Amniotic epithelial cell (primary cell): ENCODE data around the gene SSTR5.

Experiments used
- DNase-seq: peaks from one replicate; pipeline ENCODE4 v3.0.0-alpha.2; 2010; ENCODE audit warnings: low read depth

Gene SSTR5

DNA sequence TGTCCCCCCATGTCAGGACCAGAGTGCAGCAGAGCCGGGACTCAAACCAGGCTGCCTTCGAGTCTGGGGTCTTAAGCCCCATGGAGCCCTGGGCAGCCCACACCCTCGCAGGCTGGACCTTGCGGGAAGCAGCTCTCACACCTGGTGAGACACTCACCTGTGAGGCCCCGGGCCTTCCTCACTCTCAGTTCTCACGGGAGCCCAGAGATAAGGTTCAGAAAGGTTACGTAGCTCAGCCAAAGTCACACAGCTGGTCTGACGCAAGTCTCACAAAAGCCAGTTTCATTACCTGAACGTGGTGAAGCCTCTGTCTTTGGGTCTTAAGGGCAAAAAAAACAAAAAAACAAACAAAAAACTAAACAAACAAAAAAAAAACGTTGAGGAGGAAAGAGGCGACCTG lies 32.8 kb upstream of the SSTR5 start:
- no peak for DNase-seq

DNA sequence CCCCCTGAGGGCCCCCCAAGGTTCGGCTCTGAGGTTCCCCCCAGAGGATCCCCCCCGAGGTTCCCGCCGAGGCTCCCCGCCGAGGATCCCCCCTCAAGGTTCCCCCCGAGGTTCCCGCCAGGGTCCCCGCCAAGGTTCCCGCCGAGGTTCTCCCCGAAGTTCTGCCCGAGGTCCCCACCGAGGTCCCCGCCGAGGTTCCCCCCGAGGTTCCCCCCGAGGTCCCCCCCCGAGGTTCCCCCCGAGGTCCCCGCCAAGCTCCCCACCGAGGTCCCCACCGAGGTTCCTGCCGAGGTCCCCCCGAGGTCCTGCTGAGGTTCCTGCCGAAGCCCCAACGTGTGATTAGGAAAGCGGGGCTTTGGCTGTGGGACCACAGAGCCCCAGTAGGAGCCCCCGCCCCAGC lies 32.2 kb upstream of the SSTR5 start:
- DNase-seq, result no peak

DNA sequence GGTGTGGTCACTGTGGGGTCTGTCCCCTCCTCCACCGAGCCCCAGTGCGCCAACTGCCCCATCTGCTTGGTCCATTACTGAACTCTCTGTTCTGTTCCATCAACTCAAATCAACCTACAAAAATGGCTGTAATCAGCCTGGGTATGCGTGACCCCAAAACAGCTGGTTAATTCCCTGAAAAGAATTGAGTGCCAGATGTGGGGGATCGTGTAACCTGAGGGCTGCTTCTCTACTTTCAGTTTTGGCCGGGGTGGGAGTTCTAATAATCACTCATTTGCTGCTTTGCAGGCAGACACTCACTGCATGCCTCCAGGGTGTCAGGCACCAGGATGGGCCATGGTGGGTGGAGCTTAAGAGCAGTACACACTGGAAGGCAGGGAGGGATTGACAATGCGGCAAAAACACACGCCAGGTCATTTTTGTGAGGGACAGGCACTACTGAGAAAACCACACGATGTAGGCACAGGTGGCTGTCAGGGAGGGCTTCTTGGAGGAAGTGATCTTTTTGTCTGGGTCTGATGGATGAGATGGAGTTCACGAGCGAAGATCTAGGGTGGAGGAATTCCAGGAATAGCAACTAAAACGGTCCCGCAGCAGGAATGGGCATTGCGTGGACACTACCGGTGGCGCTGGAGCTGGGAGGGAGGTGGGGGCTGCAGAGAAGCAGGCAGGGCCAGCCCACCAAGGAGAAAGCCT lies 30.4 kb upstream of the SSTR5 start:
- no peak for DNase-seq

DNA sequence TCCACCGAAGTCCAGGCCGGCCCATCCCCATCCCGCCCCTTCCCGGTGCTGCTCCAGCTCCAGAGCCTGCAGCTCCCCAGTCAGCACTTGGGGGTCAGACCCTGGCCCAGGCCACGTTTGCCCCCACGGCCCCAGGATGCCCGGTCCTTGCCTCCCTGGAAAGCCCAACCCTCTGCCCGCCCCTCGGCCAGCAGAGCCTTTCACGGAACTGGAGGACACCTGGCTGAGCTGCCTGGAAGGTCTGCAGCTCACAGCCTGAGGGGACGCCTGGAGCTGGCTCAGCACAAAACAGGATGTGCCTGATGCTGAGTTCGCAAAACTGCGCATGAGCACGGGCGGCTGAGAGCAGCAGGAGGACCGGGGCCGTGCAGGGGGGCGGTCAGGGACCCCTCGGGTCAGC lies 29.7 kb upstream of the SSTR5 start:
- DNase-seq, result no peak

DNA sequence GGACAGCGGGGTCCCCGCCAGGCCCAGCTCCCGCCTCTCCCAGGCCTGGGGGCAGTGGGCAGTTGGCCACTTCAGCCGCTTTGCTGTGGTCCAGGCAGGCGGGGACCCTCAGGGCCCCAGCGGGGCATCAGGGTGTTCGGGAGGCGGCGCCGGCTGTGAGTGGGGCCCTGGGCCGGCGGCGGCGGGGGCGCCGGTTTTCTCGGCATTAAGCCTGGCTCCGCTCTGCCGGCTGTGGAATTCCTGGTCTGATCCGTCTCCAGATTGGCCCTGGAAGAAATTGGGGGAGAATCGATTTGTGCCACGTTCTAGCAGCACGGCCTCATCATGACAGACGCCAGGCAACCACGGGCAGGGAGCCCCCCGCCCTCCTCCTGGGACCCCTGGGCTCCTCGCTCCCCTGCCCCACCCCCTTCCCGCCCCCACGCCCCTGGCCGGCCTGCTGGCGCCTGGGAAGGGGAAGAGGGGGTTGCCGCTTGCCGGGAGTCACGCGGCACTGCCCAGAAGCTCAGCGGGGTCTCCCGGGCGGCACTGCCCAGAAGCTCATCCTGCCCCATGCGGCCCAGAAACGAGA lies 28.6 kb upstream of the SSTR5 start:
- DNase-seq, result no peak

DNA sequence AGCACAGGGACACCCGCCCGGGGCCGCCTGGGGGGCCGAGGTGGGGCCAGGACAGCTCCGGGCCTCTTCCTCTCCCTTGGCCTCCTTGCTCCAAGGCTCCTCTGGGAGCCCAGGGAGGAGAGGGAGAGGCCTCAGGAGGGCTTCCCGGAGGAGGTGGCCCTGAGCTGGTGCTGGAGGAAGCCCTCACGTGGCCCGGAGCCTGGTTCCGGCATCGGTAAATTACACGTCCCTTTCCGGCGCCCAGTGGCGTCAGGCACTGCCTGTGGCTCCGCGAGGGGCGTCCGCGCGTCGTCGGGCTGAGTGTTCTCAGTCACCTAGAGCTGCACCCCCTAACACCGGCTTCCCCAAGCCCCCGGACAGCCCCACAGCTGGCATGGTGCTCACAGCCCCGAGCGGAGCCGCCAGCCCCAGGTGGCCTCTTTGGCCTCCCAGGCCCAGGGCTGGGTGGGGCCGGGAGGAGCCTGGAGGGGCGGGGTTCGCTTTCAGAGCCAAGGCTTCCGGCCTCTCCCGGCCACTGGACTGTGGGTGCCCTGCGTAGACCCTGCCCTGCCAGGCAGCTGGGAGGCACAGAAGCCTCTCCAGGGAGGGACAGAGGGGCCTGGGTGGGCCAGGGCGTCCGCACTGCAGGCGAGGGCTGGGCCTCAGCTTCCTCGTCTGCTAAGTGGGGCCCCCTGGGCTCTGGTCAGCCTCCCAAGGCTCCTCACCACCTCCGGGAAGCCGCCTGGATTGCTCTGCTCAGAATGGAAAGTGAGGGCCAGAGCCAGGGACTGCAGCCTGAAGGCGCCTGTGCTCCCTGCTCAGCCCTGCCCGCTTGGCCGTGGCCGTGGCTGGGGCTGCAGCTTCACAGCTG lies 27.9 kb upstream of the SSTR5 start:
- DNase-seq, result no peak

DNA sequence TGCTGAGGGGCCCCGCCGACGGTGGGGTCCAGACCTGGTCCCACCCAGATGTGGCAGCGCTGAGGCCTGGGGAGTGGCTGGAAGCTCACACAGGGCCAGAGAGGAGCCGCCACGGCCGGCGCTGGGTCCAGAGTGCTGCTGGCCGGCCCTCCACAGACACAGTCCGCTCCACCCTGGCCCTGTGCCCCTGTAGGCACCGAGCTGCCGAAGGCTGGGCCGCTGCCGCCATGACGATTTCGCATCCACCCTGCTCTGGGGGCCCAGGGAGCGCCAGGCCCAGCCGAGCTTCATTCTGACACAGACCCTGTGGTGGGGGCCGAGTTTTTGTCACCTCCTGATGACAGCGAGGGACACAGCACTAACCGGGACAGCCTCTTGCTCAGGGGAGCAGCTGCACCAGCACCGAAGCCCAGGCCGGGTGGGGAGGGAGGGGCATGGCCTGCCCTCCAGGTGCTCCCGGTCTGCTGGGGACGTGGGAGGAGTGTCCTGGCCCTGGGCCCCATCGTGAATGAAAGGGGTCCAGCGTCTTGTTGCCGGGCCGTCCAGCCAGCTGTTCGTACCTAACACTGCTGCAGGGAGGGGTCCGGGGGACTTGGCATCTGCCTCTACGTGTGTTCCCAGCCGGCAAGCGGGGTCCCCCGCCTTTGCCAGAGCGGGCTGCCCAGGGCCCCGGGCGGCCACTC lies 27.1 kb upstream of the SSTR5 start:
- DNase-seq, result no peak

DNA sequence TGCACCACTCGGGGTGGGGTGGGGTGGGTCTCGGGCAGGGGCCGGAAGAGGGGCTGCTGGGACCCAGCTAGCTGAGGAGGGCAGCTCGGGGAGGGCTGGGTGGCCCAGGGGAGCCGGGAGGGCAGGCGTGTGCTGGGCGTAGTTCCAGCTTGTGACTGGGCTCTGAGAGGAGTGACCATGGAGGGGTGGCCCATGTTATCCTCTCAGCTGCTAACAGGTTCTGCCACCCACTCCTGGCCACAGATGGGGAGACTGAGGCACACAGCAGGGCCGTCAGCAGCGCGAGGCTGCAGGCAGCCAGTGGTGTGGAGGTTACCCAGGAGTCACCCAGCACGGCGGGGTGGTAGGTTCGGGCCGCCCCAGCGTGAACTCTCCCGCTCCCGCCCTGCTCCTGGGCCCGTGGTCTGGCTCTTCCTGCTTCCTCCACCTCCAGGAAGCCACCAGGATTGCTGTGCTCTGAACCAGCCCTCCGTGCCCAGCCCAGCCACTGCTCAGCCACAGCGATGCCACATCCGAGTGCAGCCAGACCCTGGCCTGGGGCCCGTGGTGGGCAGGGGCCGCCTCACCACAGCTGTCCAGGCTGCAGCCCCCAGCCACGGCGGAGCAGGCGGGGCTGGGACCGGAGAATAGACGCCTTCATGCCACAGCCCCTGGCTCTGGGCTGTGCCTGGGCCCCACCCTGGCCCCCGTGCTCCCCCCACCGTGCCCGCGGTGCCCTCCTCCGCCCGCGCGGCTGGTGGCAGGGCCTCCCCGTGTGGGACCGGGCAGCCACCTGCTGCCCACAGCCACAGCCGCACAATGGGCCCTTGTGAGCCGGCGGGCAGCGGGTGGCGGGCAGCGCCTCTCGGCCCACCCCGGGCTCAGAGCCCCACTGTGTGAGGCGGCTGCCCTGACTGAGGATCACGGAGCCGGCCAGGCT lies 26.3 kb upstream of the SSTR5 start:
- DNase-seq, result no peak

DNA sequence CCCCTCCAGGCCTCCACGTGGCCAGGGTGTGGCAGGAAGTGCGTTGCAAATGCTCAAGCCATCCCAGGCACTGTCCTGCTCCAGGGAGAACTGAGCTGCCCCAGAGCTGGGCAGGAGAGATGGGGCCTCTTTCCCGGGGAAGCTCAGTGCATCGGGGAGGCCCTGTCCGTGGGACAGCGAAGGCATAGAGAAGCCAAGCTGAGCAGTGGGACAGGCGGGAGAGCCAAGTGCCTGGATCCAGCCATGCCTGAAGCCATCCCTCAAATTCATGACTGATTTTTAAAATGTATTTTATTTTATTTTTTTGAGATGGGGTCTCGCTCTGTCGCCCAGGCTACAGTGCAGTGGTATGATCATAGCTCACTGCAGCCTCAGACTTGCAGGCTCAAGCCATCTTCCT lies 25.4 kb upstream of the SSTR5 start:
- DNase-seq, result no peak

DNA sequence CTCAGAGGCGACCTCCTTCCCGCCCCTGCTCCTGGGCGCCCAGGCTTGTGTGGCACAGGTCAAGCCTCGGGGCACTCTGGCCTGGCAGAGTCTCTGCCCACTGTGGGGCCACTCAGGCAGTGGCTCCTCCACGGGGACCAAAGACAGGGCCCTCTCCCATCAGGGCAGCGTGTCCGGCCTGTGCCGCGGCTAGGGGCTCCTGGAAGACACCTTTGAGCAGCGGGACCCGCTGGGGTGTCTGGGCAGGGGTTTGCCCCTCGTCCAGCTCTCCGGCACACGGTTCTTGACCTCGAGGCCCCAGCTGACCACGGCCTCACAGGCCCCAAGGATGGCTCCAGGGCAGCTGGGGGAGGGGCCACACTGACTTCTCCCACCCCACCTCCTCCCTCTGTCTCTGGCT lies 24.7 kb upstream of the SSTR5 start:
- DNase-seq, result no peak

DNA sequence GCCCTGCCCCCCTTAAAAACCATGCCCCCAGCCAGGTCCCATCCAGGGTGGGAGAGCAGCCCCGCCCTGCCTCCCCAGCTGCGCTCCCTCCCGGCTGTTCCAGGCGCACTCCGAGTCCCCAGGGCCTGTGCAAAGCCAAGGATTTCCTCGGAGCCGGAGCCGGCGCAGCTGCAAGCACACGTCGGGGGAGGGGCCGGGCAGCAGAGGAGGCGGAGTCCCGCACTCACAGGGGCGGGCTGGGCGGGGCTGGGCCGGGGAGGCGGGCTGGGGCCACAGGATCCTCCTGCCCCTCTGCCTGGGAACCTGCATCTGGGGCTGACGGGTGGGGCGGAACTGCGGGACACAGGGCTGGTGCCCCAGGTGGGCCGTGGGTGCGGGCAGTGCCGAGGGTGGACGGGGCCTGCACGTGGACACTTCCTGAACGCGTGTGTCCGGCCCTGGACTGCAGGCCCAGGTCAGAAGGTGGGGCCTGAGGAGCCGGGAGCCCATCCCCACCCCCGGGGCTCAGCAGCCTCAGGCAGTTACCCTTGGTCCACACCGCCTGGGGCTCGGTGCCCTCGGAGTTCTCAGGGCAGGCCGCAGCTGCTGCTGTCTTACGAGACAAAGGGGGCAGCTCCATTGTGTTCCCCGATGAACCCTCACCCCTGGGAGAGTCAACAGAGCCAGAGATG lies 24.0 kb upstream of the SSTR5 start:
- DNase-seq, result no peak

DNA sequence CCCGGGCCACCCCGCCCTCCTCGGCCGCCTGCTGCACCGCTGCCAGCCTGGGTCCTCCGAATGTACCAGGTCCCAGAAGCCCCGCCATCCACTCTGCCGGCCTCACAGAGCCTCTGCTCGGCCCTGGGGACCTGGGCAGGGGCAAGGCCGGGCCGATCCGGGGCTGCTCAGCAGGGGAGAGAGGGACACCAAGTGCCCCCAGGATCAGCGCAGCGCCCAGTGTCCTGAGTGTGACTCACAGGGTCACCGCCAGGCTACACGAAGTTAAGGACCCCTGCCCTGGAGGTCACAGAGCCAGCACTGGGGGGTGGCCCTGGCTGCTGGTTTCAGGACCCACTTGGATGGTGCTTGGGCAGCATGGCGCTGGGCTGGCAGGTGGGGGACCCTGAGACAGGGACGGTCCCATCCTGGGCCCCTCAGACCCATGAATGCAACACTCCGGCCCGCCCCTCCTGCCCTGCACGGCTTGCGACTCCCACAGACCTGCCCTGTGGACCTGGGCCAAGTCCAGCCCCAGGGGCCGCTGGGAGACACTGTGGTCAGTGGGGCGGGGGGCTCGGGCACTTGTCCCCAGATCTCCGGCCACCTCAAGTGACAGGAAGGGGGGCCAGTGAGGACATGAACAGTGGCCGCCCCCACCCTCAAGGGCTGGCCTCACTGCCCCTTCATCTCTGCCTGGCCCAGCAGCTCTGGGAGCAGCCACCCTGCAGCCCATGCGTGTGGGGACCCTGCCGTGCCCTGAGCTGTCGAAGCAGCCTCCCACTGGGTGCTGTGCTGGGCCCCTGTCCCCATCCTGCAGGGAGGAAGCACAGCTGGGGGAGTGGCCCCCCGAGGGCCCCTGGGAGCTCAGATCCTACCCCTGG lies 23.2 kb upstream of the SSTR5 start:
- DNase-seq, result no peak

DNA sequence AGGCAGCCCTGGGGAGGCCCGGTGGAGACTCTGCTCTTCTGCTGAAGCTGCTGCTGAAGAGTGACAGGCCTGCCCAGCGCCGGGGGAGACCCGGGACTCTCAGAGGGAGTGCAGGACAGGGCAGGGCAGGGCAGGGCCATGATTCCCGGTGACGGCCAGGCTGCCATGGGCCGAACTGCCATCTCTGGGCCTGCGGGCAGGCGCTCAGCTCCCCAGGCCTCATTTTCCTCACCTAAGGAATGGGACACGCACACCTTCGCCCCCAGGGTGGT lies 22.6 kb upstream of the SSTR5 start:
- no peak for DNase-seq

DNA sequence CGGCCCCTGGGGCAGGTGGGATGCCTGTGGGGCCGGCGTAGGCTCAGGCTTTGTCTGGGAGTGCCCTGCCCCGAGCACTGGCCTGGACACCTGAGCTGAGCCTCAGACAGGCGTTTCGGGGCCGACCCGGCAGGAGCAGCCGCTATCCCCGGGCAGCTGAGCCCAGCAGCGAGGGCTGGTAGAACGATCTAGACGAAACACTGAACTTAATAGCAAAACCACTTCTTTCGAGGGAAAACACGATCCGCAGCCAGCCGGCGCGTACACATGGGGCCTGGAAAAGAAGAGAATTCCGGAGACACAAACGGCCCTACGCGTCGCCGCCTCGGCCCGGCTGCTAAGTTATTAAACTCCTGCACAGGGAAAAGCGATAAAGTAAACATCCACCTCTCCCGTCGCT lies 22.0 kb upstream of the SSTR5 start:
- DNase-seq, result no peak

DNA sequence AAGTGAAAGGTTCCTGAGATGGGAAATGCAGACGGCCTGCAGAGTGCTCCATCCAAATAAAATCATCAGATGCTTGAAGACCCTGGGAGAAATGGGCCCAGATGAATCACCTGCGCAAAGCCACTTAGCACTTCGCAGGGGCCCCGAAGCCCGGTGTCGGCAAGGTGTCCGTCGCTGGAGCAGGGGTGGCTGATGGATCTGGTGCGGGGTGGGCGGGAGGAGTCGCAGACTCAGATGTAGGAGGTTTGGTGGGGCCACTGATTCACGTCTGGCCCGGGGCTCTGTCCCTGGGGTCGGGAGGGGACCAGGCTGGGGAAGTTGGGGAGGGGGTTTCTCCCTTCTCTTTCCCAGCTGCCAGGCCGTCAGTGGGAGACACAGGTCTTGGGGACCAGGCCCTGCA lies 21.6 kb upstream of the SSTR5 start:
- DNase-seq, result no peak

DNA sequence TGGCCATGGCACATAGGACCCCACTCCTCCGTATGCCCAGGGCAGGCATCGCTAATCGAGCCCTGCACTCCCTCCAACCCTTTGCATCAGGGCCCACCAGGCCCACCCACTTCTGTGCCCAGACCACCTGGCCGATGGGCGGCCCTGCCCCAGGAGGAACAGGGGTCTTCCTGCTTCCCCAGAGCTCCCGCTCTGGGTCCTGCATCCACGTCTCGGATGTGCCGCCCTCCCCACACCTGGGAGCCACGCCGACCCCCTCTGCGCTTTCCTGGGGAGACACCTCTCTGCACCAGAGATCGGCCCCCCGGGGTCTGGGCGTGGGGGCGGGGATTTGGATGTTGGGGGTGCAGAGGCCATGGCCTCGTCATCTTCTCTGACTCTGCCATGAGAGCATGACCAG lies 21.1 kb upstream of the SSTR5 start:
- DNase-seq, result no peak

DNA sequence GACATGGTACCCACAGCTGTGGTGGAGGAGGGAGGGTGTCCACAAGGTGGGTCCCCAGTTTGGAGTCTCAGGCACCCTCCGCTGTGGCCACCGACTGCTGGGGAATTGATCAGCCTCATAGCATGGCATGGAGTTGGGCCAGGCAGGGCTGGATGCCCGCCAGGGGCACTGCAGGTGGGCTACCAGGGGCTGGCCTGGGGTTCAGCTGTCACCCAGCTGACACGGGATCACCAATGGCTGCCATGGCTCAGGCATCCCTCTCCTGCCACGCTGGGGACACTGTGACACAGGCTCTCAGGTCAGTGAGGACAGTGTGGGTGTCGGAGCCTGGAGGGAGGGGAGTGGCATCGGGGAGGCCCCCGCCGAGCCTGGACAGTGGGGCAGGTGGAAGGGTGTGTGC lies 19.8 kb upstream of the SSTR5 start:
- no peak for DNase-seq

DNA sequence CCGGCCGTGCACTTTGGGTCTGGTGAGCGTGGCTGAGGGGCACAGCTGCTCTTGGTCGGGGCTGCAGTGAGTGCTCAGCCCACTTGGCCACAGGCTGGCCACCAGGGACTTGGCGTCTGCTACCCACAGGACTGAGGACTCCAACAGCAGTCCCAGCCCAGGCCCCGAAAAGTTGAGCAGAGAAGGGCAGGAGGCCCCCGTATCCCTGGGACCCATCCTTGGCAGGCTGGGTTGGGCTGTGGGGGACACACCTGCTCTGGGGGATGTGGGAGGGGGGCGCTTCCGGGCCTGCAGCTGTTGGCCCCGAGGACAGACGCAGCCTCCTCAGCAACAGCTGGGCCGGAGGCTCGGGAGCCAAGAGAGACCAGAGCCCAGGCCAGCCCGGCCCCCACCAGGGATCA lies 19.4 kb upstream of the SSTR5 start:
- no peak for DNase-seq

DNA sequence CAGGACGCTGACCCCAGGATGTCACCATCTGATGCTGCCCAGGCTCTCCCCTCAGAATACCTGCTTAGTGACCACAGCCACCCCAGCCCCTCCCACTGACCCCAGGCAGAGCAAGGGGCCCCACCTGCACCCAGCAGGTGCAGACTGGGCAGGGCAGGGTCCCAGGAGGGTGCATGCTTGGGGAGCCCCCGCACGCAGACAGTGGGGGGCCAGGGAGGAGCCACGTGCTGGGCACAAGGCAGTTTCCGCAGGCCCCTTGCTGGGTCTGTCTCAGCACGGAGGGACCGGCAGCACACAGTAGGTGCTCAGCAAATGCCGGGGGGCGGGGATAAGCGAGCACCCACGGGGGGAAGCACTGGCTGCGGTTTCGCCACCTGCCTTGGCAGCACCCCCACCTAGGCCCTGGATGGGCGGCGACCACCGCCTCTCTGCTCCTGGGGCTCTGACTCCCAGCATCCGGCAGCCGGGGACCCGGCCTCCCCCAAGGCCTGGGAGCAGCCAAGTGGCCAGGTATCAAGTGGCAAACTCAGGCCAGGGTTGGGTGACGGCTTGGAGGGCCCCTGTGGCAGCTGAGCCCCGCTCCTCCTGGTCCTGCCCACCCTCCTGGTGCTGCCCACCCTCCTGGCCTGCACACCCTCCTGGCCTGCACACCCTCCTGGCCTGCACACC lies 18.7 kb upstream of the SSTR5 start:
- DNase-seq, result no peak
